Right lobe of liver (tissue), 6 donors: ENCODE measurements around the gene SEZ6. TPM values are rescaled to one million over a fixed set of nuclear protein-coding genes. Genes with fewer than 3 reads are reported as not detected.
A peak's percentile ranks its signal among the peaks of the same experiment; 100 is the strongest.

Experiments
- ATAC-seq, 4 donors: fragments of 200-7000 bp; cut with Tn5 transposase; one replicate each; pipeline ENCODE4 v1.9.1; 2020; ENCODE audit warnings: mild to moderate bottlenecking in 4 of 4, moderate library complexity in 4 of 4
- DNase-seq, 3 donors: peaks; one replicate each; pipeline ENCODE4 v3.0.0-alpha.2; 2020
- H3K27ac ChIP-seq, 3 donors: fragments of 200-600 bp; one replicate each; pipeline ENCODE4 v1.8.0; 2022
- H3K27me3 ChIP-seq, 2 donors: fragments of 200-600 bp; one replicate each; pipeline ENCODE4 v1.8.0; 2022
- H3K36me3 ChIP-seq, 4 donors: fragments of 200-600 bp; sonication (generic) in 1 of 4; one replicate each; pipeline versions ENCODE4 v1.5.1 to v1.8.0; 2017 to 2022; ENCODE audit warnings: control low read depth in 1 of 4
- H3K4me1 ChIP-seq, 4 donors: fragments of 200-600 bp; sonication (generic) in 1 of 4; one replicate each; pipeline versions ENCODE4 v1.5.1 to v1.8.0; 2017 to 2022; ENCODE audit warnings: control low read depth in 1 of 4
- H3K4me3 ChIP-seq, 3 donors: fragments of 200-600 bp; one replicate each; pipeline ENCODE4 v1.8.0; 2022
- H3K9me3 ChIP-seq, 4 donors: fragments of 200-600 bp; sonication (generic) in 1 of 4; one replicate each; pipeline versions ENCODE4 v1.5.1 to v1.8.0; 2017 to 2022; ENCODE audit warnings: control low read depth in 1 of 4
- CTCF ChIP-seq, 4 donors: fragments of 200-600 bp in 3 of 4; fragments of 450-650 bp in 1 of 4; IDR thresholded peaks; one replicate each; pipeline versions ENCODE4 v1.5.1 to v1.8.0; 2016 to 2022; ENCODE audit warnings: antibody characterized with exemption in 4 of 4, mild to moderate bottlenecking in 2 of 4
- POLR2A ChIP-seq: fragments of 450-650 bp; IDR thresholded peaks from one replicate; pipeline ENCODE4 v1.6.1; 2017; ENCODE audit warnings: antibody characterized with exemption, mild to moderate bottlenecking
- WGBS: methylation state at CpG from one replicate; pipeline ENCODE4 v1.1.6; 2018; ENCODE audit warnings: low coverage, low lambda C conversion rate; ENCODE audit not compliant: insufficient coverage; ENCODE audit errors: missing lambda C conversion rate; 5-methylcytosine and 5-hydroxymethylcytosine counted together
- intact Hi-C, 2 donors: fragments of 100-400 bp; cut with DNase I; formaldehyde crosslinking; loops; one replicate each; pipeline versions ENCODE4 v1.11.2 to v1.14.1; 2022
- total RNA-seq, 6 experiments: library from RNA; depleted of rRNA in 2 of 6; stranded (reverse); fragments of >200 nt in 2 of 6; fragmentation: NEBNext Ultra II Directional in 3 of 6; extraction: Animal tissue kit (Norgen Biotek cat#: 25700) in 3 of 6; gene quantifications; one replicate each; pipeline versions ENCODE4 v1.1.0 to v1.2.4, GENCODE V29; 2016 to 2023
- donor health status: DM: no; HTN: yes; CAD: no.
- donor health status: DM: no; HTN: no; CAD: no.
- donor health status: DM: no; HTN: no; CAD: no.
- donor health status: DM: no; HTN: yes; CAD: no.
- donor health status: DM: no; HTN: yes; CAD: no.

SEZ6 gene
- total RNA-seq, 6 experiments from 2014 or later = not detected

GRCh38 chr17:28941251-28941650, 64.6 kb downstream of the SEZ6 start:
- H3K4me1 ChIP-seq = peaks cover 0 to 60% (median 22%) of the 10 kb centered on the region in 4 donors
- ATAC-seq (no peak), DNase-seq (no peak)
- intact Hi-C loops = no loop called here
- TF ChIP-seq CTCF (IDR thresholded peaks at IDR 0.05) (no peak), POLR2A (no peak)
- peaks cover 0 to 14% (median 0%) of the 10 kb centered on the region in 4 donors for H3K36me3 ChIP-seq
- no peak overlapping the region for H3K4me3 ChIP-seq
- H3K27ac ChIP-seq = no peak overlapping the region
- no peaks in the 10 kb centered on the region for H3K9me3 ChIP-seq
- 75% methylated on average over 1 of the region's 1 CpG for WGBS
- no peaks in the 10 kb centered on the region for H3K27me3 ChIP-seq

GRCh38 chr17:28940675-28941074, 65.2 kb downstream of the SEZ6 start:
- Histone ChIP-seq H3K27ac (peak overlapping the region in 1 of 3 donors; percentile 47), H3K4me1 (peaks cover 0 to 66% (median 25%) of the 10 kb centered on the region in 4 donors), H3K4me3 (no peak overlapping the region), H3K27me3 (no peaks in the 10 kb centered on the region), H3K36me3 (peaks cover 0 to 14% (median 0%) of the 10 kb centered on the region in 4 donors), H3K9me3 (no peaks in the 10 kb centered on the region)
- WGBS = 47% methylated on average over 3 of the region's 3 CpGs
- ATAC-seq (peak; percentile 38 to 74 (median 68)), DNase-seq (peak in 1 of 3 donors; percentile 87)
- intact Hi-C loops = no loop called here
- TF ChIP-seq POLR2A (no peak), CTCF (IDR thresholded peaks at IDR 0.05) (no peak)

GRCh38 chr17:28940142-28940541, 65.7 kb downstream of the SEZ6 start:
- Histone ChIP-seq H3K9me3 (no peaks in the 10 kb centered on the region), H3K27me3 (no peaks in the 10 kb centered on the region), H3K36me3 (peaks cover 0 to 14% (median 0%) of the 10 kb centered on the region in 4 donors), H3K4me1 (peaks cover 0 to 64% (median 26%) of the 10 kb centered on the region in 4 donors), H3K27ac (peak overlapping the region in 1 of 3 donors; percentile 47), H3K4me3 (no peak overlapping the region)
- ATAC-seq = no peak
- intact Hi-C loops = no loop called here
- TF ChIP-seq POLR2A (no peak), CTCF (IDR thresholded peaks at IDR 0.05) (no peak)
- DNase-seq = no peak
- 20% methylated on average over 3 of the region's 3 CpGs for WGBS

GRCh38 chr17:28938552-28938951, 67.3 kb downstream of the SEZ6 start:
- ATAC-seq = peak; percentile 10 to 66 (median 54)

More at GRCh38 chr17:28938552-28938951, 67.3 kb downstream of the SEZ6 start:
- Histone ChIP-seq H3K9me3 (no peaks in the 10 kb centered on the region), H3K36me3 (peaks cover 0 to 8% (median 0%) of the 10 kb centered on the region in 4 donors), H3K27ac (peak overlapping the region in 1 of 3 donors; percentile 67), H3K4me1 (peaks cover 0 to 58% (median 26%) of the 10 kb centered on the region in 4 donors), H3K27me3 (no peaks in the 10 kb centered on the region), H3K4me3 (no peak overlapping the region)
- DNase-seq = peak in 1 of 3 donors; percentile 60
- TF ChIP-seq CTCF (IDR thresholded peaks at IDR 0.05) (no peak), POLR2A (no peak)
- intact Hi-C loops = no loop called here
